ENCODE data around the gene SCAP.

DNA sequence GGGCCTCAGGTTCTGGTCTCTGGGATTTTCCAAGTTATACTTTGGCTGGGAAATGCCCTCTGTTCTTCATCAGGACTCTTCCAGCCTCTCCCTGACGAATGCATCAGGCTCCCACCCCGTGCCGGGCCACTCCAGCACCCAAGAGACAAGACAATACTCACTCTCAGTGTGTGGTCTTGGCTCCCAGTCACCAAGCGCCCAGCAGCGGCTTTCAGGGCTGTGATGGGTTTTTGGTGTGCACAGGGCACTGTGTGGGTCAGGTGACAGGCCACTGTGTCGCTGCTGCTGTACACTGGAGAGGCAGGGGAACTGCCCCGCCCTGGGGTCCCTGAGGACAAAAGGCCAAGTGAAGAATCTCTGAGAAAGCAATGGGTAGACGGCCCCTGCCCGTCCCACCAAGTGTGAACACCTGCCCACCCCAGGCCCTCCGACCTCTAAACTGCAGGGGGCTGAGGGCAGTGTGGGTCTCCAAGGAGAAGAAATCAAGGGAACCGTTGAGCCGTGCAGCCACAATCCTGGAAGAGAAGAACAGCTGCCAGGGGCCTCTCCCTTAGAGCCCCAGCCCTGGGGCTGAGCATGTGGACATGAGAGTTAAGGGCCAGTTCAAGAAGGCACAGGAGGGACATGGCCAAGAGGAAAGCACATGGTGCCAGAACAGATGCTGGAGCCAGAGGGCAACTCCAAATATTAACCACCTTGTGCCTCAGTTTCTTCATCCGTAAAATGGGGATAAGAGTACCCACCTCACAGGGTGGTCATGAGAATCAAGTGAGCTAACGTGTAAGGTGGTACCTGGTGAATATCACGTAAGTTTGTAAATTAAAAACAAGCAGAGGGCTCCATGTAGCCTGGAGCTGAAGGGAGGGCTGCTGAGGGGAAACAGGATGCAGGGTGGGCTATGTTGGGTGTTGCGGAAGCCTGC is 60.8 kb downstream of the SCAP start:
- TF ChIP-seq, protein P1, sequence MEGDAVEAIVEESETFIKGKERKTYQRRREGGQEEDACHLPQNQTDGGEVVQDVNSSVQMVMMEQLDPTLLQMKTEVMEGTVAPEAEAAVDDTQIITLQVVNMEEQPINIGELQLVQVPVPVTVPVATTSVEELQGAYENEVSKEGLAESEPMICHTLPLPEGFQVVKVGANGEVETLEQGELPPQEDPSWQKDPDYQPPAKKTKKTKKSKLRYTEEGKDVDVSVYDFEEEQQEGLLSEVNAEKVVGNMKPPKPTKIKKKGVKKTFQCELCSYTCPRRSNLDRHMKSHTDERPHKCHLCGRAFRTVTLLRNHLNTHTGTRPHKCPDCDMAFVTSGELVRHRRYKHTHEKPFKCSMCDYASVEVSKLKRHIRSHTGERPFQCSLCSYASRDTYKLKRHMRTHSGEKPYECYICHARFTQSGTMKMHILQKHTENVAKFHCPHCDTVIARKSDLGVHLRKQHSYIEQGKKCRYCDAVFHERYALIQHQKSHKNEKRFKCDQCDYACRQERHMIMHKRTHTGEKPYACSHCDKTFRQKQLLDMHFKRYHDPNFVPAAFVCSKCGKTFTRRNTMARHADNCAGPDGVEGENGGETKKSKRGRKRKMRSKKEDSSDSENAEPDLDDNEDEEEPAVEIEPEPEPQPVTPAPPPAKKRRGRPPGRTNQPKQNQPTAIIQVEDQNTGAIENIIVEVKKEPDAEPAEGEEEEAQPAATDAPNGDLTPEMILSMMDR (conservative IDR thresholded peaks at IDR 0.05; ENCODE audit: low read depth in 2 of 2): no peak
- no peak for TF ChIP-seq EZH2phosphoT487 (IDR thresholded peaks at IDR 0.05; ENCODE audit: unreplicated experiment)
- TF ChIP-seq EZH2 (IDR thresholded peaks at IDR 0.05; ENCODE audit: low read depth, unreplicated experiment): no peak
- TF ChIP-seq POLR2AphosphoS5 (IDR thresholded peaks at IDR 0.05; ENCODE audit: low read depth): no peak
- TF ChIP-seq, protein P2, sequence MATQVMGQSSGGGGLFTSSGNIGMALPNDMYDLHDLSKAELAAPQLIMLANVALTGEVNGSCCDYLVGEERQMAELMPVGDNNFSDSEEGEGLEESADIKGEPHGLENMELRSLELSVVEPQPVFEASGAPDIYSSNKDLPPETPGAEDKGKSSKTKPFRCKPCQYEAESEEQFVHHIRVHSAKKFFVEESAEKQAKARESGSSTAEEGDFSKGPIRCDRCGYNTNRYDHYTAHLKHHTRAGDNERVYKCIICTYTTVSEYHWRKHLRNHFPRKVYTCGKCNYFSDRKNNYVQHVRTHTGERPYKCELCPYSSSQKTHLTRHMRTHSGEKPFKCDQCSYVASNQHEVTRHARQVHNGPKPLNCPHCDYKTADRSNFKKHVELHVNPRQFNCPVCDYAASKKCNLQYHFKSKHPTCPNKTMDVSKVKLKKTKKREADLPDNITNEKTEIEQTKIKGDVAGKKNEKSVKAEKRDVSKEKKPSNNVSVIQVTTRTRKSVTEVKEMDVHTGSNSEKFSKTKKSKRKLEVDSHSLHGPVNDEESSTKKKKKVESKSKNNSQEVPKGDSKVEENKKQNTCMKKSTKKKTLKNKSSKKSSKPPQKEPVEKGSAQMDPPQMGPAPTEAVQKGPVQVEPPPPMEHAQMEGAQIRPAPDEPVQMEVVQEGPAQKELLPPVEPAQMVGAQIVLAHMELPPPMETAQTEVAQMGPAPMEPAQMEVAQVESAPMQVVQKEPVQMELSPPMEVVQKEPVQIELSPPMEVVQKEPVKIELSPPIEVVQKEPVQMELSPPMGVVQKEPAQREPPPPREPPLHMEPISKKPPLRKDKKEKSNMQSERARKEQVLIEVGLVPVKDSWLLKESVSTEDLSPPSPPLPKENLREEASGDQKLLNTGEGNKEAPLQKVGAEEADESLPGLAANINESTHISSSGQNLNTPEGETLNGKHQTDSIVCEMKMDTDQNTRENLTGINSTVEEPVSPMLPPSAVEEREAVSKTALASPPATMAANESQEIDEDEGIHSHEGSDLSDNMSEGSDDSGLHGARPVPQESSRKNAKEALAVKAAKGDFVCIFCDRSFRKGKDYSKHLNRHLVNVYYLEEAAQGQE (IDR thresholded peaks at IDR 0.05; ENCODE audit: unreplicated experiment): no peak
